H9 (cell line): ENCODE data around the gene MYL10. TPM values are rescaled to one million over a fixed set of nuclear protein-coding genes. Genes with fewer than 3 reads are reported as not detected.

ENCODE experiments used
- DNase-seq: peaks from one replicate; pipeline ENCODE4 v3.0.0-alpha.2; 2017
- H2AFZ ChIP-seq: one replicate; pipeline ENCODE4 v1.6.1; 2013; ENCODE audit warnings: mild to moderate bottlenecking, low read length, control low read depth, moderate library complexity
- H2AK5ac ChIP-seq: 2 replicates; pipeline ENCODE4 v1.6.1; 2013; ENCODE audit warnings: low read length, control low read depth, mixed read lengths; ENCODE audit not compliant: insufficient read length
- H2BK120ac ChIP-seq: one replicate; pipeline ENCODE4 v1.6.1; 2013; ENCODE audit warnings: low read depth, mild to moderate bottlenecking, low read length, control low read depth, inconsistent platforms; ENCODE audit not compliant: poor library complexity, severe bottlenecking
- H2BK12ac ChIP-seq: 2 replicates; pipeline ENCODE4 v1.6.1; 2013; ENCODE audit warnings: low read length, control low read depth, mixed read lengths, low read depth; ENCODE audit not compliant: insufficient read length
- H2BK15ac ChIP-seq: 2 replicates; pipeline ENCODE4 v1.6.1; 2013; ENCODE audit warnings: low read depth, low read length, control low read depth
- H2BK20ac ChIP-seq: one replicate; pipeline ENCODE4 v1.6.1; 2013; ENCODE audit warnings: low read depth, mild to moderate bottlenecking, low read length, control low read depth, inconsistent platforms; ENCODE audit not compliant: poor library complexity, severe bottlenecking
- H2BK5ac ChIP-seq: 2 replicates; pipeline ENCODE4 v1.6.1; 2013; ENCODE audit warnings: low read length, control low read depth, mixed read lengths; ENCODE audit not compliant: insufficient read length
- H3K14ac ChIP-seq: 2 replicates; pipeline ENCODE4 v1.6.1; 2013; ENCODE audit warnings: low read length, control low read depth; ENCODE audit not compliant: insufficient read depth
- H3K18ac ChIP-seq: 2 replicates; pipeline ENCODE4 v1.6.1; 2013; ENCODE audit warnings: low read depth, mild to moderate bottlenecking, mixed read lengths, low read length, control low read depth; ENCODE audit not compliant: insufficient read length
- H3K23ac ChIP-seq: 2 replicates; pipeline ENCODE4 v1.6.1; 2013; ENCODE audit warnings: low read length, control low read depth, mixed read lengths, low read depth; ENCODE audit not compliant: insufficient read length
- H3K23me2 ChIP-seq: 2 replicates; pipeline ENCODE4 v1.6.1; 2013; ENCODE audit warnings: low read depth, mild to moderate bottlenecking, mixed read lengths, low read length, control low read depth; ENCODE audit not compliant: insufficient read length, poor library complexity, severe bottlenecking
- H3K27ac ChIP-seq: 2 replicates; pipeline ENCODE4 v1.5.1; 2013; ENCODE audit warnings: low read length, control low read depth, mixed read lengths, low read depth; ENCODE audit not compliant: insufficient read length
- H3K27me3 ChIP-seq: 2 replicates; pipeline ENCODE4 v1.6.1; 2013; ENCODE audit warnings: low read length, control low read depth, inconsistent platforms; ENCODE audit not compliant: insufficient read depth
- H3K4ac ChIP-seq: 2 replicates; pipeline ENCODE4 v1.6.1; 2013; ENCODE audit warnings: low read depth, mild to moderate bottlenecking, control low read depth, inconsistent platforms, low read length, moderate library complexity
- H3K4me1 ChIP-seq: 2 replicates; pipeline ENCODE4 v1.6.1; 2013; ENCODE audit warnings: low read length, control low read depth, inconsistent platforms; ENCODE audit not compliant: insufficient read depth
- H3K4me2 ChIP-seq: 2 replicates; pipeline ENCODE4 v1.6.1; 2013; ENCODE audit warnings: low read length, control low read depth, mixed read lengths; ENCODE audit not compliant: insufficient read length, insufficient read depth
- H3K56ac ChIP-seq: 2 replicates; pipeline ENCODE4 v1.6.1; 2013; ENCODE audit warnings: low read depth, mild to moderate bottlenecking, mixed read lengths, low read length, control low read depth; ENCODE audit not compliant: insufficient read length
- H3K79me1 ChIP-seq: 2 replicates; pipeline ENCODE4 v1.6.1; 2013; ENCODE audit warnings: low read depth, mild to moderate bottlenecking, moderate library complexity, low read length, control low read depth, inconsistent platforms; ENCODE audit not compliant: insufficient read depth, poor library complexity, severe bottlenecking
- H3K79me2 ChIP-seq: 2 replicates; pipeline ENCODE4 v1.6.1; 2013; ENCODE audit warnings: low read length, control low read depth, inconsistent platforms; ENCODE audit not compliant: insufficient read depth
- H3K9ac ChIP-seq: 2 replicates; pipeline ENCODE4 v1.6.1; 2013; ENCODE audit warnings: low read length, control low read depth, mixed read lengths; ENCODE audit not compliant: insufficient read length; ENCODE audit errors: extremely low read depth
- H3K9me3 ChIP-seq: one replicate; pipeline ENCODE4 v1.6.1; 2013; ENCODE audit warnings: low read depth, low read length, inconsistent platforms; ENCODE audit not compliant: control insufficient read depth
- H3T11ph ChIP-seq: one replicate; pipeline ENCODE4 v1.6.1; 2013; ENCODE audit warnings: mild to moderate bottlenecking, low read length, control low read depth, inconsistent platforms
- H4K20me1 ChIP-seq: one replicate; pipeline ENCODE4 v1.6.1; 2013; ENCODE audit not compliant: control insufficient read depth, insufficient read length, insufficient read depth
- H4K5ac ChIP-seq: 2 replicates; pipeline ENCODE4 v1.6.1; 2013; ENCODE audit warnings: low read depth, mild to moderate bottlenecking, mixed read lengths, low read length, control low read depth; ENCODE audit not compliant: insufficient read length
- H4K8ac ChIP-seq: replicated peaks from 2 replicates; pipeline ENCODE4 v1.6.1; 2013; ENCODE audit warnings: low read length, control low read depth, mixed read lengths, low read depth; ENCODE audit not compliant: insufficient read length
- H4K91ac ChIP-seq: 2 replicates; pipeline ENCODE4 v1.6.1; 2013; ENCODE audit warnings: low read depth, mild to moderate bottlenecking, moderate library complexity, mixed read lengths, low read length, control low read depth; ENCODE audit not compliant: insufficient read length
- H3K27ac Mint-ChIP-seq, 3 experiments: 2 replicates in 2 of 3; 3 replicates in 1 of 3; pipeline ENCODE4 v1.8.0; 2020 to 2021; ENCODE audit warnings: mixed read lengths in 3 of 3, mild to moderate bottlenecking in 1 of 3, moderate library complexity in 1 of 3
- H3K27me3 Mint-ChIP-seq: 2 replicates; pipeline ENCODE4 v1.8.0; 2021; ENCODE audit warnings: low read depth, mild to moderate bottlenecking, moderate library complexity, mixed read lengths
- H3K36me3 Mint-ChIP-seq, 3 experiments: 2 replicates in 2 of 3; 3 replicates in 1 of 3; pipeline ENCODE4 v1.8.0; 2020 to 2021; ENCODE audit warnings: low read depth in 3 of 3, mixed read lengths in 3 of 3; ENCODE audit not compliant: insufficient read depth in 1 of 3
- H3K4me1 Mint-ChIP-seq, 2 experiments: 2 replicates each; pipeline ENCODE4 v1.8.0; 2020; ENCODE audit warnings: mixed read lengths in 2 of 2
- H3K4me3 Mint-ChIP-seq, 2 experiments: 2 replicates in 1 of 2; 3 replicates in 1 of 2; pipeline ENCODE4 v1.8.0; 2020 to 2021; ENCODE audit warnings: mild to moderate bottlenecking in 2 of 2, mixed read lengths in 2 of 2, moderate library complexity in 1 of 2
- H3K9me3 Mint-ChIP-seq, 2 experiments: 2 replicates in 1 of 2; 3 replicates in 1 of 2; pipeline ENCODE4 v1.8.0; 2020; ENCODE audit warnings: mild to moderate bottlenecking in 2 of 2, mixed read lengths in 2 of 2, moderate library complexity in 1 of 2
- CTCF ChIP-seq: fragments of 200-600 bp; sonication (generic); conservative IDR thresholded peaks from 3 replicates; pipeline ENCODE4 v1.8.0; 2021; ENCODE audit warnings: antibody characterized with exemption, mild to moderate bottlenecking
- WGBS: extraction: QIAGEN DNeasy Blood & Tissue Kit; methylation state at CpG from one replicate; pipeline ENCODE4 v1.1.7; 2013; ENCODE audit warnings: missing lambda C conversion rate, low lambda C conversion rate, mixed read lengths; ENCODE audit not compliant: insufficient read length; ENCODE audit errors: extremely low coverage; 5-methylcytosine and 5-hydroxymethylcytosine counted together
- total RNA-seq: library from RNA; stranded (reverse); gene quantifications from 2 replicates; pipeline ENCODE4 v1.2.1, GENCODE V29; 2021

MYL10 gene
- total RNA-seq, 1 experiment from 2014 or later, result 0.50 TPM

DNA sequence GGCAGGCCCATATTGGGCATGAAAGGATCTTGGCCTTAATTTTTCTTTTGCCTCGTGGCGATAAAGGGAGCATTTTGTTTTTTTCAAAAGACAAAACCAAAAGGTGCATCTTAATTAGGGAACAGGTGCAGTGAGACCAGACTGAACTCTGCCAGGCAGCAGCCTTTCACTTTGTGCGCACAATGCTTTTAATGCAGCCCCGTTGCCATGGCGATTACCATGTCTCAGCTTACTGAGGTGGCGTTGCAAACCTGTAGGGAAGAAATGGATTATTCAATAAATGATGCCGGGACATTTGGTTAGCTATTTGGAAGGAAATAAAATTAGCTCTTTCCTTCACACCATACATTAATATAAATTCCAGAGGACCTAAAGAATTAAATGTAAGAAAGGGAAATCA lies 61.9 kb downstream of the MYL10 start:
- Histone ChIP-seq H4K5ac (no peak overlapping the region), H2BK15ac (no peak overlapping the region), H3K79me1 (no peaks in the 10 kb centered on the region), H2AK5ac (no peak overlapping the region), H3K79me2 (no peaks in the 10 kb centered on the region), H4K91ac (no peak overlapping the region), H3K18ac (no peak overlapping the region), H3K14ac (no peak overlapping the region), H3K9ac (no peak overlapping the region), H2BK5ac (no peak overlapping the region), H3K4ac (no peak overlapping the region), H3K9me3 (no peaks in the 10 kb centered on the region), H3K23ac (no peak overlapping the region), H3K56ac (no peak overlapping the region), H2AFZ (no peak overlapping the region), H3K4me1 (peaks cover 2% of the 10 kb centered on the region; the same call in 1 of the 2 replicates), H2BK120ac (no peak overlapping the region), H4K20me1 (no peaks in the 10 kb centered on the region), H2BK20ac (no peak overlapping the region), H3K27ac (no peak overlapping the region), H3K4me2 (no peak overlapping the region), H4K8ac (no peak overlapping the region), H2BK12ac (no peak overlapping the region), H3T11ph (no peak overlapping the region), H3K23me2 (no peaks in the 10 kb centered on the region), H3K27me3 (no peaks in the 10 kb centered on the region)
- Mint-ChIP-seq H3K27ac (no peak overlapping the region), H3K27me3 (peaks cover 2% of the 10 kb centered on the region), H3K9me3 (peaks cover 15 to 16% of the 10 kb centered on the region in 2 experiments), H3K36me3 (peaks cover 1 to 10% (median 2%) of the 10 kb centered on the region in 3 experiments; a peak in 4 of 7 replicates), H3K4me3 (no peak overlapping the region), H3K4me1 (peaks cover 21 to 34% of the 10 kb centered on the region in 2 experiments)
- no peak for TF ChIP-seq CTCF
- peak; percentile 31 for DNase-seq
- WGBS, result no CpG with 5 or more reads among the region's 7 CpGs
